ENCODE measurements around the gene PRKAA1.

The PRKAA1 gene

GRCh38 chr5:40779561-40779960 is 18.6 kb downstream of the PRKAA1 start:
- DNase-seq = no peak

- DNase-seq = no peak
These were observed 20.0 kb downstream of the PRKAA1 start for GRCh38 chr5:40778133-40778532.

- no peak for DNase-seq
These were observed 21.6 kb downstream of the PRKAA1 start for GRCh38 chr5:40776658-40776977.

GRCh38 chr5:40775846-40776657 is 22.1 kb downstream of the PRKAA1 start:
- no peak for DNase-seq

- no peak for DNase-seq
These were observed 22.9 kb downstream of the PRKAA1 start for GRCh38 chr5:40775085-40775845.

- DNase-seq = no peak
These were observed 23.6 kb downstream of the PRKAA1 start for GRCh38 chr5:40774623-40775022.

GRCh38 chr5:40770764-40771163 is 27.4 kb downstream of the PRKAA1 start:
- no peak for DNase-seq

GRCh38 chr5:40762705-40763104 is 35.5 kb downstream of the PRKAA1 start:
- DNase-seq = no peak

GRCh38 chr5:40757400-40757799 is 40.8 kb downstream of the PRKAA1 start:
- no peak for DNase-seq

GRCh38 chr5:40755407-40756365 is 42.5 kb downstream of the PRKAA1 start, which contains the start of gene TTC33:
Gene TTC33, minus strand, starts transcription at chr5:40755961. Its CDS starts 8,943 bp downstream, at chr5:40747018.
- DNase-seq = peak; percentile 86

- no peak for DNase-seq
These were observed 43.1 kb downstream of the PRKAA1 start for GRCh38 chr5:40755093-40755406.

GRCh38 chr5:40754381-40755092 is 43.6 kb downstream of the PRKAA1 start:
- DNase-seq = no peak

- DNase-seq = no peak
These were observed 51.5 kb downstream of the PRKAA1 start for GRCh38 chr5:40746703-40747102.

GRCh38 chr5:40743771-40744170 is 54.4 kb downstream of the PRKAA1 start:
- DNase-seq = no peak

GRCh38 chr5:40738502-40738901 is 59.7 kb downstream of the PRKAA1 start:
- no peak for DNase-seq

- no peak for DNase-seq
These were observed 61.9 kb downstream of the PRKAA1 start for GRCh38 chr5:40736103-40736875.

GRCh38 chr5:40735609-40736008 is 62.6 kb downstream of the PRKAA1 start:
- DNase-seq = no peak

- DNase-seq = no peak
These were observed 63.2 kb downstream of the PRKAA1 start for GRCh38 chr5:40734986-40735385.

GRCh38 chr5:40733879-40734563 is 64.2 kb downstream of the PRKAA1 start:
- DNase-seq = no peak

- DNase-seq = no peak
These were observed 64.7 kb downstream of the PRKAA1 start for GRCh38 chr5:40733434-40733833.

GRCh38 chr5:40722497-40722911 is 75.7 kb downstream of the PRKAA1 start:
- DNase-seq = peak; percentile 19
